ENCODE measurements around the gene GAN. TPM values are rescaled to one million over a fixed set of nuclear protein-coding genes. Genes with fewer than 3 reads are reported as not detected.

GAN gene
- total and polyA plus RNA-seq, 2 donors (not counting 1 experiment from before 2014, with no cell fraction given) = 3.3 to 5.1 TPM

DNA sequence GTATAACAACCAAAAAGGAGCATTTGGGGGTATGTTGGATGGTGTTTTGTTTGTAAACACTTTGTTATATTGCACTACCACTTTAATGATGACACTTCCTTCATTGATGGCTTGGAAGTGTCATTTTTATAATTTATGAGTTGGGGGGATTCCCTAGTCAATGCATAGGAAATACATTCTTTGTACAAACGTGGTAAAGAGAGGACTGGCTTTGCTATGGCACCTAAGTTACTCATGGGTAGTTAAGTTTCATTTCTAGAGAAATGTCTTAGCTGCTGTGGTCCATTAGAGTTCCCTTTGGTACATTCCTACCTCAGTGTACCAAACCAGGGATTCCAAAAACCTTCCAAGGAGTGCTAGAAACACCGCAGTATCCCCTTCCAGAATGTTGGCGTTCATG lies 66.2 kb downstream of the GAN start:
- Histone ChIP-seq H3K4me1 (ENCODE audit: control insufficient read depth, extremely low read depth, insufficient read depth, low read length) (no peaks in the 10 kb centered on the region), H3K4me3 (replicated peaks in 1 of 4; ENCODE audit: control extremely low read depth in 1 of 4, insufficient read depth in 1 of 4, low read depth in 3 of 4, low read length in 4 of 4) (no peak overlapping the region), H2AFZ (ENCODE audit: low read length) (no peak overlapping the region), H3K4me2 (ENCODE audit: extremely low read depth, insufficient read depth, low read length) (no peak overlapping the region), H3K9ac (ENCODE audit: insufficient read depth, low read length) (no peak overlapping the region), H3K27me3 (ENCODE audit: control insufficient read depth, insufficient read depth, low read length) (no peaks in the 10 kb centered on the region), H3K36me3 (ENCODE audit: control insufficient read depth, insufficient read depth, low read length) (no peaks in the 10 kb centered on the region), H3K79me2 (ENCODE audit: control insufficient read depth, insufficient read depth, low read length) (no peaks in the 10 kb centered on the region), H4K20me1 (ENCODE audit: control insufficient read depth, extremely low read depth, insufficient read depth, low read length) (no peaks in the 10 kb centered on the region), H3K27ac (ENCODE audit: insufficient read depth, low read length) (no peak overlapping the region), H3K9me3 (ENCODE audit: control insufficient read depth, insufficient read depth, low read depth, low read length) (no peaks in the 10 kb centered on the region)
- no peak for TF ChIP-seq EZH2 (IDR thresholded peaks at IDR 0.05; ENCODE audit: low read length, missing control alignments)
- TF ChIP-seq, protein P1, sequence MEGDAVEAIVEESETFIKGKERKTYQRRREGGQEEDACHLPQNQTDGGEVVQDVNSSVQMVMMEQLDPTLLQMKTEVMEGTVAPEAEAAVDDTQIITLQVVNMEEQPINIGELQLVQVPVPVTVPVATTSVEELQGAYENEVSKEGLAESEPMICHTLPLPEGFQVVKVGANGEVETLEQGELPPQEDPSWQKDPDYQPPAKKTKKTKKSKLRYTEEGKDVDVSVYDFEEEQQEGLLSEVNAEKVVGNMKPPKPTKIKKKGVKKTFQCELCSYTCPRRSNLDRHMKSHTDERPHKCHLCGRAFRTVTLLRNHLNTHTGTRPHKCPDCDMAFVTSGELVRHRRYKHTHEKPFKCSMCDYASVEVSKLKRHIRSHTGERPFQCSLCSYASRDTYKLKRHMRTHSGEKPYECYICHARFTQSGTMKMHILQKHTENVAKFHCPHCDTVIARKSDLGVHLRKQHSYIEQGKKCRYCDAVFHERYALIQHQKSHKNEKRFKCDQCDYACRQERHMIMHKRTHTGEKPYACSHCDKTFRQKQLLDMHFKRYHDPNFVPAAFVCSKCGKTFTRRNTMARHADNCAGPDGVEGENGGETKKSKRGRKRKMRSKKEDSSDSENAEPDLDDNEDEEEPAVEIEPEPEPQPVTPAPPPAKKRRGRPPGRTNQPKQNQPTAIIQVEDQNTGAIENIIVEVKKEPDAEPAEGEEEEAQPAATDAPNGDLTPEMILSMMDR (conservative IDR thresholded peaks at IDR 0.05 in 1 of 2, IDR thresholded peaks at IDR 0.05 in 1 of 2; ENCODE audit: low read depth in 1 of 2, low read length in 2 of 2) = no peak
- DNase-seq (ENCODE audit: low read depth in 2 of 2) = no peak

DNA sequence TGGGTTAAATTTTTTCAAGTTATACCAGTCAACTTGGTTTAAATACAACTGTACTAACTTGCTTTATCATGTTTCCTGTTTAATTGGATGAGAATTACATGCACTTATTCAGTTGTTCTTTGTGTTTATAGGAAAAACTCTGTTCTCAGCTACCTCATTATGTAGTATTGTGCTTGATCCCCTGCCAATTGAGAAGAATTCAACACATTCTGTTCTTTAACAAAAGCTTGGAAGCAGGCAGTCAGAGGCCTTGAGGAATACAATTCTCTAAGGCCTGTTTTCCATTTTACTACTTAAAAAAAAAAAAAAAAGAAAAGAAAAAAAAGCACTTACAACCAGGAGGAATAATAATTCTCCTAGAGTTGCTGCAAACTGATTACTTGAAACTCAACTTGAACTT lies 69.2 kb downstream of the GAN start:
- Histone ChIP-seq H3K36me3 (ENCODE audit: control insufficient read depth, insufficient read depth, low read length) (no peaks in the 10 kb centered on the region), H3K9me3 (ENCODE audit: control insufficient read depth, insufficient read depth, low read depth, low read length) (no peaks in the 10 kb centered on the region), H3K27me3 (ENCODE audit: control insufficient read depth, insufficient read depth, low read length) (no peaks in the 10 kb centered on the region), H3K4me2 (ENCODE audit: extremely low read depth, insufficient read depth, low read length) (no peak overlapping the region), H4K20me1 (ENCODE audit: control insufficient read depth, extremely low read depth, insufficient read depth, low read length) (no peaks in the 10 kb centered on the region), H3K4me3 (replicated peaks in 1 of 4; ENCODE audit: control extremely low read depth in 1 of 4, insufficient read depth in 1 of 4, low read depth in 3 of 4, low read length in 4 of 4) (no peak overlapping the region), H2AFZ (ENCODE audit: low read length) (no peak overlapping the region), H3K9ac (ENCODE audit: insufficient read depth, low read length) (no peak overlapping the region), H3K4me1 (ENCODE audit: control insufficient read depth, extremely low read depth, insufficient read depth, low read length) (no peaks in the 10 kb centered on the region), H3K27ac (ENCODE audit: insufficient read depth, low read length) (no peak overlapping the region), H3K79me2 (ENCODE audit: control insufficient read depth, insufficient read depth, low read length) (no peaks in the 10 kb centered on the region)
- TF ChIP-seq EZH2 (IDR thresholded peaks at IDR 0.05; ENCODE audit: low read length, missing control alignments) = no peak
- TF ChIP-seq, protein P1 (conservative IDR thresholded peaks at IDR 0.05 in 1 of 2, IDR thresholded peaks at IDR 0.05 in 1 of 2; ENCODE audit: low read depth in 1 of 2, low read length in 2 of 2) = no peak
- DNase-seq (ENCODE audit: low read depth in 2 of 2) = peak in 1 of 2 donors; percentile 53

DNA sequence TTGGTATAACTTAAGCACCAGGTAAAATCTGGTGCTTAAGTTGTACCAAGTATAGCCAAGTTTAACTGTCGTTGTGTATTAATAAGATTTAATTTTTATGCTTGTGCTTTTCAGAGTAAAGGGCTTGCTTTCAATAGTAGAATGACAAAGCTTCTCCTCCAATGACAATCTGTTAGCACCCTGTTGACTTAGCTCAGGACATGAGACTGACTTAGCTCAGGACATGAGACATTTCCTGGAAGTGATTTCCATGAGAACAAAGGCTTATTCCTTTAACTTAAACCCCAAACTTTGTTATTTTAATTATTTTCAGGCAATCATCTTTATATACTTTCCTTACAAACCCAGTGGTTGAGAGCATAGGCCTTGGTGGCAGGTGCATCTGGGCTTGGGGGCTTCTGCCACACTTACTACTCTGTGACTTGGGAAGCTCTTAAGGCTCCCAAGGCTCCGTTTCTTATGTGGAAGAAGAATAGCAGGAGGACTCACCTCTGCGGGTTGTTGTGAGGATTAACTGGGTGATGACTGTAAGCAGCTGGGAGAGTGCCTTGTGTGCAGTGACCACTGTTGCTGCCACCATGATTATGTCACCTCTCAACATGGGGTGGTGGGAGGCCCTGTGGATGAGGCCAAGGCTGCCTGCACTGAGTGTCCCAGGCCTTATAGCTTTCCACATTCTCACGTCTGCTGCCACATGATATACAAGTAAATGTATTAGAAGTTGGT lies 70.4 kb downstream of the GAN start:
- H4K20me1 ChIP-seq (ENCODE audit: control insufficient read depth, extremely low read depth, insufficient read depth, low read length) = no peaks in the 10 kb centered on the region
- no peaks in the 10 kb centered on the region for H3K9me3 ChIP-seq (ENCODE audit: control insufficient read depth, insufficient read depth, low read depth, low read length)
- no peak for DNase-seq (ENCODE audit: low read depth in 2 of 2)
- no peaks in the 10 kb centered on the region for H3K79me2 ChIP-seq (ENCODE audit: control insufficient read depth, insufficient read depth, low read length)
- H3K9ac ChIP-seq (ENCODE audit: insufficient read depth, low read length) = no peak overlapping the region
- no peak overlapping the region for H3K4me3 ChIP-seq (replicated peaks in 1 of 4; ENCODE audit: control extremely low read depth in 1 of 4, insufficient read depth in 1 of 4, low read depth in 3 of 4, low read length in 4 of 4)
- TF ChIP-seq, protein P1 (conservative IDR thresholded peaks at IDR 0.05 in 1 of 2, IDR thresholded peaks at IDR 0.05 in 1 of 2; ENCODE audit: low read depth in 1 of 2, low read length in 2 of 2) = no peak
- TF ChIP-seq EZH2 (IDR thresholded peaks at IDR 0.05; ENCODE audit: low read length, missing control alignments) = no peak
- H3K27me3 ChIP-seq (ENCODE audit: control insufficient read depth, insufficient read depth, low read length) = no peaks in the 10 kb centered on the region
- H2AFZ ChIP-seq (ENCODE audit: low read length) = no peak overlapping the region
- no peaks in the 10 kb centered on the region for H3K36me3 ChIP-seq (ENCODE audit: control insufficient read depth, insufficient read depth, low read length)
- no peak overlapping the region for H3K4me2 ChIP-seq (ENCODE audit: extremely low read depth, insufficient read depth, low read length)
- H3K4me1 ChIP-seq (ENCODE audit: control insufficient read depth, extremely low read depth, insufficient read depth, low read length) = no peaks in the 10 kb centered on the region
- H3K27ac ChIP-seq (ENCODE audit: insufficient read depth, low read length) = no peak overlapping the region

All from fibroblast of lung (primary cell).